Chondrocyte (in vitro differentiated cells): ENCODE data around the gene ANKS3. TPM values are rescaled to one million over a fixed set of nuclear protein-coding genes. Genes with fewer than 3 reads are reported as not detected.

Source experiments
- DNase-seq: peaks from one replicate; pipeline ENCODE4 v3.0.0; 2021; ENCODE audit warnings: mixed read lengths, low spot score
- H3K27ac Mint-ChIP-seq: one replicate; pipeline ENCODE4 v1.8.0; 2021; ENCODE audit warnings: mild to moderate bottlenecking, moderate library complexity, mixed read lengths; ENCODE audit not compliant: unreplicated experiment
- H3K27me3 Mint-ChIP-seq: 2 replicates; pipeline ENCODE4 v1.8.0; 2021; ENCODE audit warnings: low read depth, mixed read lengths
- H3K36me3 Mint-ChIP-seq: 2 replicates; pipeline ENCODE4 v1.8.0; 2021; ENCODE audit warnings: low read depth, mixed read lengths
- H3K4me1 Mint-ChIP-seq: 2 replicates; pipeline ENCODE4 v1.8.0; 2021; ENCODE audit warnings: low read depth, mild to moderate bottlenecking, mixed read lengths
- H3K4me3 Mint-ChIP-seq: one replicate; pipeline ENCODE4 v1.8.0; 2021; ENCODE audit warnings: mild to moderate bottlenecking, moderate library complexity, mixed read lengths; ENCODE audit not compliant: unreplicated experiment
- H3K9me3 Mint-ChIP-seq: 2 replicates; pipeline ENCODE4 v1.8.0; 2021; ENCODE audit warnings: low read depth, mixed read lengths
- total RNA-seq: library from RNA; stranded (reverse); gene quantifications from 3 replicates; pipeline ENCODE4 v1.2.1, GENCODE V29; 2021
- TF ChIP-seq, protein P1 (sequence below): fragments of 200-600 bp; sonication (generic); IDR thresholded peaks from 2 replicates; pipeline ENCODE4 v1.5.0; 2021; ENCODE audit warnings: antibody characterized with exemption, mild to moderate bottlenecking, moderate library complexity

ANKS3 gene
- total RNA-seq, 1 donor from 2014 or later, result 21.8 TPM

DNA sequence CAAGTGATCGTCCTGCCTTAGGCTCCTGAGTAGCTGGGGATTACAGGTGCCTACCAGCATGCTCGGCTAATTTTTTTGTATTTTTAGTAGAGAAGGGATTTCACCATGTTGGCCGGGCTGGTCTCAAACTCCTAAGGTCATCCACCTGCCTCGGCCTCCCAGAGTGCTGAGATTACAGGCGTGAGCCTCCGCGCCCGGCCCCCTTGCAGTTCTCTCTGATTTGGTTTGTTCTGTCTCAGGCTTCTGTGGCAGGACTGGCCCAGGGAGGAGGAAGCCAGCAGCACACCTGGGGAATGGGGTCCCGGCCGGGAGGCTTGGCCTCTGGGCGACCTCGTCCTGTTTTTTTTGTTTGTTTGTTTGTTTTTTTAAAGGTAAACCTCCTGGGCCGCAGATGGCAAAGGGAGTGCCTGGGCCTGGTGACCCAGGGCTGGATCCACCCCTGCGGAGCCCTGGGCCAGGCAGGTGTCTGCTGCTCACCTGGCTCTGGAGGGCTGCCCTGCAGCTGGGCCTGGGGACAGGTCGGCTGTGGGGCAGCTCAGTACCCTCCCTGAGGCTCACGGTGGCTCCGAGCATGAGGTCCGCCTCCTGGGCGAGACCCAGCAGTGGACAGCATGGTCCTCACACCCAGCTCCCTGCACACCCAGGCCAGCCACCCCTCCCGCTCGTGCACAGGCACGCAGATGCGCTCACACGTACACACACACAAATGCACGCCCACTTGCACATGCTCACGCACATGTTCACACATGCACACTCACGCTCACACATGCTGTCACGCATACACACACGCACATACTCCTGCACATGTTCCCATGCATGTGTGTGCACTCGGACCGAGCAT is 44.0 kb downstream of the ANKS3 start:
- peaks cover 18% of the 10 kb centered on the region for H3K4me1 Mint-ChIP-seq
- DNase-seq, result peak; percentile 88
- peaks cover 3% of the 10 kb centered on the region for H3K36me3 Mint-ChIP-seq
- H3K27me3 Mint-ChIP-seq, result no peaks in the 10 kb centered on the region
- TF ChIP-seq, protein P1, sequence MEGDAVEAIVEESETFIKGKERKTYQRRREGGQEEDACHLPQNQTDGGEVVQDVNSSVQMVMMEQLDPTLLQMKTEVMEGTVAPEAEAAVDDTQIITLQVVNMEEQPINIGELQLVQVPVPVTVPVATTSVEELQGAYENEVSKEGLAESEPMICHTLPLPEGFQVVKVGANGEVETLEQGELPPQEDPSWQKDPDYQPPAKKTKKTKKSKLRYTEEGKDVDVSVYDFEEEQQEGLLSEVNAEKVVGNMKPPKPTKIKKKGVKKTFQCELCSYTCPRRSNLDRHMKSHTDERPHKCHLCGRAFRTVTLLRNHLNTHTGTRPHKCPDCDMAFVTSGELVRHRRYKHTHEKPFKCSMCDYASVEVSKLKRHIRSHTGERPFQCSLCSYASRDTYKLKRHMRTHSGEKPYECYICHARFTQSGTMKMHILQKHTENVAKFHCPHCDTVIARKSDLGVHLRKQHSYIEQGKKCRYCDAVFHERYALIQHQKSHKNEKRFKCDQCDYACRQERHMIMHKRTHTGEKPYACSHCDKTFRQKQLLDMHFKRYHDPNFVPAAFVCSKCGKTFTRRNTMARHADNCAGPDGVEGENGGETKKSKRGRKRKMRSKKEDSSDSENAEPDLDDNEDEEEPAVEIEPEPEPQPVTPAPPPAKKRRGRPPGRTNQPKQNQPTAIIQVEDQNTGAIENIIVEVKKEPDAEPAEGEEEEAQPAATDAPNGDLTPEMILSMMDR, result no peak
- no peaks in the 10 kb centered on the region for H3K9me3 Mint-ChIP-seq
- no peak overlapping the region for H3K4me3 Mint-ChIP-seq
- no peak overlapping the region for H3K27ac Mint-ChIP-seq

DNA sequence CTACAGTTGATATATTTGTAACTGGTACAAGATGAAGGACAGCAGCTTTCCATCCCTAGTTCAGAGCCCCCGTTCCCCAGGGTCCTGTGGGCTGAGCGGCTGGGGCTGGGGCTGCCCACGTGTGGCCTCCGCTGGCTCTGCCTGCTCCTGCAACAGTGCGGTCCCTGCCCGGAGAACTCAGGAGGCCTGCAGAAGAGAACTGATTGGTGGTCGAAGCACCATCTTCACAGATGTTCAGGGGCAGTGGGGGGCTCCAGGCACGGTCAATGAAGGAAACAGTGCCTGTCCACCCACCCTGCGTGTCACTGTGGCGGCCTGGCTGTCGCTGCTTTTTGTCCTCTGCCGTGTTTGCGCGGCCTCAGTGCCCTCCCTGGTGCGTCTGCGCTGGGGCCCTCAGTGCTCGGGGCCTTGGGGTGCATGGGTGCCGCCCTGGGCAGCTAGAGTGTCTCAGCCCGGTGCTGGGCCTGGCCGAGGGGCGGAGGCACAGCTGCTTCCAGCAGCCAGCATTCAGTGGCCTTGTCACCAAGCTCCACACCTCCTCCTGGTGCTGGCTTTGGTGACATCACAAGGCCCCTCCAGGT is 44.9 kb downstream of the ANKS3 start:
- Mint-ChIP-seq H3K9me3 (no peaks in the 10 kb centered on the region), H3K4me3 (no peak overlapping the region), H3K27me3 (no peaks in the 10 kb centered on the region), H3K36me3 (peaks cover 6% of the 10 kb centered on the region), H3K27ac (no peak overlapping the region), H3K4me1 (peaks cover 11% of the 10 kb centered on the region)
- TF ChIP-seq, protein P1, result no peak
- peak; percentile 89 for DNase-seq

DNA sequence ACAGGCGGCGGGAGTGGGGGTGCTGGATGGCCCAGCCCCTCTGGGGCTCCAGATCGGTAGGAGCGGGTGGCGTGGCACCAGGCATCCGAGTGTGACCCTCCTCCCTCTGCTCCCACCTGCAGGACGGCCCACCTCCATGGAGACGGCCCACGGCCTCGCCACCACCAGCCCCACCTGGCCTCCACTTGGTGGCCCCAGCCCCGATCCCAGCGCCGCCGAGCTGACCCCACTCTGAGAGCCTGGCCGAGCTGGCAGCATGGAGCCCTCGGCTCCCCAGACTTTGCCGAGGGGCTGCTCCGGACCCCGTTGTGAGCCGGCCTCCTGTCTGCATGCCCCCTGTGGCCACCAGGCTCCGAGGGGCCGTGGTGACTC is 45.4 kb downstream of the ANKS3 start:
- Mint-ChIP-seq H3K27ac (no peak overlapping the region), H3K9me3 (no peaks in the 10 kb centered on the region), H3K36me3 (peaks cover 6% of the 10 kb centered on the region), H3K27me3 (no peaks in the 10 kb centered on the region), H3K4me1 (peaks cover 11% of the 10 kb centered on the region), H3K4me3 (no peak overlapping the region)
- TF ChIP-seq, protein P1, result no peak
- DNase-seq, result peak; percentile 90

DNA sequence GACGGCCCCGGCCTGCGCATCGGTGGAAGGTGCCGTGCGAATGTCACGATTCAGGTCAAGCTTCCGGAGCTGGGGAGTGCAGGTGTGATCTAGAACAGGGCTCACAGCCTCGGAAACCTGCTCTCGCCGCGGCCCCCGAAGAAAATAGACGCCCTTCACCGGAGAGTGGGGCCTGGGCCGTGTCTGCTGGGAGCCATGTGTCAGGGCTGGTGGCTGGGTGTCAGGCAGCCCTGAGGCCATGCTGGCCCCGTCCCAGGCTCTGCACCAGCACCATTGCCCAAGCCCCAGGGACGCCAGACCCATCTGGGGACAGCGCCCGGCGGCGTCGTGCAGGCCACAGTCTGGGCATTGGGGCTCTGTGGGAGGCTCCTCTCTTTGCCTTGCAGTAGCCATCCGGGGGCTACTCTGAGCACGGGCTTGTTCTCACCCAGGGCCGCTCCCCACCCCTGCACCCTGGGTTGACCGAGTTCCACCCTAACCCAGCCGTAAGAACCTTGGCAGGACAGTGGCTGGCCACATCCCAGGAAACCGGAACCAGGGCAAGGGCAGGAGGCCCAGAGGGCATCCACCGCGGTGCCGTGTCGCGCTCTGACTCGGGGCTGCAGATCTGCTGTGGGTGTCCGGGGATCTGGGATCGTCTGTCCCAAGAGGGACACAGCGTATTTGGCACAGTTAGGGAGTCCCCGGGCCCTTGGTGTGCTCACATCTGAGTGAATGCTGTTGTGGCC is 46.0 kb downstream of the ANKS3 start:
- TF ChIP-seq, protein P1, result no peak
- no peaks in the 10 kb centered on the region for H3K9me3 Mint-ChIP-seq
- peaks cover 7% of the 10 kb centered on the region for H3K36me3 Mint-ChIP-seq
- no peak overlapping the region for H3K4me3 Mint-ChIP-seq
- no peak overlapping the region for H3K27ac Mint-ChIP-seq
- peak; percentile 90 for DNase-seq
- peaks cover 10% of the 10 kb centered on the region for H3K4me1 Mint-ChIP-seq
- no peaks in the 10 kb centered on the region for H3K27me3 Mint-ChIP-seq

DNA sequence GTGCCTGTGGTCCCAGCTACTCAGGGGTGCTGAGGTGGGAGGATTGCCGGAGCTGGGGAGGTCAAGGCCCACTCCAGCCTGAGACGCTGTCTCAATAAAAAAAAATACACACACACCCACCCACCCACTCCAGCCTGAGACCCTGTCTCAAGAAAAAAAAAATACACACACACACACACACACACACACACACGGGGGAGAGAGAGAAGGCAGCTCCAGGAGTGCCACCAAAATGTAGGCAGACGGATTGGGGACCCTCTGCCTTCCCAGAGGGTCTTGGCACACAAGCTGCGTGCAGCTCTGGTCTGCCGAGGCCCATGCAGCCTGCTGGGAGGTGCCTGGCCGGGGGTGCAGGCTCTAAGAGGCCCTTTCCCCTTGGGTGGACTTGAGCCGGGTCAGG is 46.7 kb downstream of the ANKS3 start:
- Mint-ChIP-seq H3K27me3 (no peaks in the 10 kb centered on the region), H3K36me3 (peaks cover 7% of the 10 kb centered on the region), H3K4me1 (peaks cover 3% of the 10 kb centered on the region), H3K27ac (no peak overlapping the region), H3K9me3 (no peaks in the 10 kb centered on the region), H3K4me3 (no peak overlapping the region)
- TF ChIP-seq, protein P1, result no peak
- no peak for DNase-seq
